IPS DF 4.7 (cell line): Measurements from ENCODE around the gene TIMM10B.

ENCODE experiments used
- DNase-seq: peaks from one replicate; pipeline ENCODE4 v3.0.0-alpha.2; 2013; ENCODE audit warnings: low spot score; ENCODE audit errors: extremely low read depth

TIMM10B gene, protein sequence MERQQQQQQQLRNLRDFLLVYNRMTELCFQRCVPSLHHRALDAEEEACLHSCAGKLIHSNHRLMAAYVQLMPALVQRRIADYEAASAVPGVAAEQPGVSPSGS

DNA sequence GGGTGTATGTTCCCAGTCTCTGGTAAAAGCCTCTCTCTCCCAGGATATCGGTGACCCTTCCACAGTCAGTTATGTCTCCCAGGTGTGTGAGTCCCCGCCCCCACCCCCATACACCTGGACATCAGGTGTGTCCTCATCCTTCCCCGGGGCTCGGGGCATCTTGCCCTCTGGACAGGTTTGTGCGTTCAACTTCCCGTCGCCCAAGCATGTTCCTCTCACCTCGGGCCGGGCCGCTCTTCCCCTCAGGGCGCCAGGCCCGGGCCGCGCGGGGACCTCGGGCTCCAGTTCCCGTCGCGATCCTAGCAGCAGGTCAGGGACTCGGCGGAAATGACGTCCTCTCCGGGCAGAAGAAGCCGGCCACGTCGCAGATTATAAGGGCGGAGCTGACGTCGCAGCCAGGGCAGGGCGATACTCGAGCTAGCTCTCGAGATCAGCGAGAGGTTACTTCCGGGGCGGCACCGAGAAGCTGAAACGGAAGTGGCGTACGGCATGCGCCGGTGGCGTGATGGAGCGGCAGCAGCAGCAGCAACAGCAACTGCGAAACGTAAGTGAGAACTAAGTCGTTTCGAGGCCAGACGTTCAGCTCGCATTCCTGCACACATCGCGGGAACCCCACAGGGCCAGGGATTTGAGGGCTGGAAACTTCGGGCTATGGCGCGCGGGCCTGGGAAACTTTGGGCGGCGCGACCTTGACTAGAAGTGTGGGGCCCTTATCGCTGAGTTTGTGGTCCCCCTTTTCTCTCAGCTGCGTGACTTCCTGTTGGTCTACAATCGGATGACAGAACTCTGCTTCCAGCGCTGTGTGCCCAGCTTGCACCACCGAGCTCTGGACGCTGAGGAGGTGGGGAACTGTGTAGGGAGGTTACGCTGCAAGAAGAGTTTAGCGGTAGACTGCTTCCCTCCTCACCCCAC lies at the start of gene TIMM10B, which contains the start of gene ARFIP2:
TIMM10B (plus strand) TSS at position 490 of the 912 bp plus-strand sequence; CDS start at position 506, 16 bp downstream.
ARFIP2 (minus strand) TSS at position 320 of the 912 bp plus-strand sequence. CDS start 910 bp downstream, outside the sequence.
- DNase-seq, result peak; percentile 94

DNA sequence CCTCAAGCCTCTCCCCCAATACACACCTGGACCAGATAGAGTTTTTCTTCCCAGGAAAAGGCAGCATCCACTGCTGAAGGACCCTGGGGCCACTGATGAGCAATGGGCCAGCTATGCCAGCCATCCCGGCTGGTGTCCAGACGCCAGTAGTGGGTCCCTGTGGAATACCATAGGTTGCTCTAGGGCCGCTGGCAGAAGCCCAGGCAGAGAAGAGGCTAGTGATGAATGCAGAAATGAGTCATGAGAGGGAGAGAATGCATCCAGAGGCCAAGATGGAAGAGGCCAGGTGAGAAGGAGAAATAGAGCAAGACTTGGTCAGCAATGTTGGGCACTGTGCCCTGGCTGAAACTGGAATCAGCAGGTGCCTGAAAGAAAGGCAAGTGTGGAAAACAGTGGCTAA lies 49.4 kb upstream of the TIMM10B start:
- no peak for DNase-seq

DNA sequence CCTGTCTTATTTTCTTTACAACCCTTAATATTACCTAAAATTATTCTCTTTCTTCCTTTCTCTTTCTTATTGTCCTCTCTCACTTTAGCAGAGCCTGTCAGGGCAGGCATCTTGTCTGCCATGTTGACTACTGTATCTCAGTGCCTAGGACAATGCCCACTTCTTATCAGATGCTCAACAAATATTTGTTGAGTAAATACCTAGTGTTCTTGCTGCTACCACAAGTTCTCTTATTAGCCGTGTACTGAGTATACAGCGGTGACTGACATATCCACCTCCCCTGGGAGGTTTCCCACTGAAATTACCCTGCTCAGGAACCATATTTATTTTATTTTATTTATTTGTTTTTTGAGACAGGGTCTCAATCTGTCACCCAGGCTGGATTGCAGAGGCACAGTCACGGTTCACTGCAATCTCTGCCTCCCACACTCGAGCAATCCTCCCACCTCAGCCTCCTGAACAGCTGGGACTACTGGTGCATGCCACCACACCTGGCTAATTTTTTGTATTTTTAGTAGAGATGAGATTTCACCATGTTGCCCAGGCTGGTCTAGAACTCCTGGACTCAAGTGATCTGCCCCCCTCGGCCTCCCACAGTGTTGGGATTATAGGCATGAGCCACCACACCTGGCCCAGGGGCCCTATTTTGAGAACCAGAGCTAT lies 47.2 kb upstream of the TIMM10B start:
- DNase-seq, result no peak

DNA sequence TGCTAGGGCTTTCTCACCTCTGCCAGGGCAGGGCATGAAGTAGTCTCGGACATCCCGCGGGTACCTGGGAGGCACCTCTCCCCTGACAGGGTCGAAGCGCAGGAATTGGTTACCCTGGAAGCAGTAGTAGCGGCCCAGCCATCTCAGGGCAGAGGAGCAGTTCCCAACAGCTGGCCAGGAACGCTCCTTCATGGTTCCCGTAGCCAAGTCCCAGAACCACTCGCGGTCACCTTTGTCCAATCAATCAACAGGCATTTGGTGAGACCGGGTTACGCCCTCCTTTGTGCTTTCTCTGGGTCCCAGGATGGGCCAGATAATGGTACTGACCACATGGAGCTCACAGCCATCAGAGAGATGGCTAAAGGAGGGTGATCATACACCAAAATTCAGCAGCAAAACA lies 43.9 kb upstream of the TIMM10B start:
- DNase-seq, result no peak

DNA sequence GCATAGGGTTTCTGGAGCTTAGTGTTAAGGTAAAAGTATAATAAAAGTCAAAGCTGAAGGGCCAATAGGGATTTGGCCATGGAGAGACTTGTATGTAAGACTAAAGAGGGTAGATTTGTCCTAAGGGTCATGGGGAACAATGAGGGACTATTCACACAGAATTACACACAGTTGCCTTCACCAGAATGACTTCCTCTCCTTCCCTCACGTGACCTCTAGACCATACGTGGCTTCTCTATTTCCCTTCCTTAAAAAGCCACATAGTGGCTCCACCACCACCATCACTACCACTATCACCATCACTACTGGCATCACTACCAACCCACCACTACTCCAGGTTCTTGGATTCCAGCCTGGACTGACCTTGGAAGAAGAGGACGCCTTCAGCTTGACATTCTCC lies 43.3 kb upstream of the TIMM10B start:
- no peak for DNase-seq

DNA sequence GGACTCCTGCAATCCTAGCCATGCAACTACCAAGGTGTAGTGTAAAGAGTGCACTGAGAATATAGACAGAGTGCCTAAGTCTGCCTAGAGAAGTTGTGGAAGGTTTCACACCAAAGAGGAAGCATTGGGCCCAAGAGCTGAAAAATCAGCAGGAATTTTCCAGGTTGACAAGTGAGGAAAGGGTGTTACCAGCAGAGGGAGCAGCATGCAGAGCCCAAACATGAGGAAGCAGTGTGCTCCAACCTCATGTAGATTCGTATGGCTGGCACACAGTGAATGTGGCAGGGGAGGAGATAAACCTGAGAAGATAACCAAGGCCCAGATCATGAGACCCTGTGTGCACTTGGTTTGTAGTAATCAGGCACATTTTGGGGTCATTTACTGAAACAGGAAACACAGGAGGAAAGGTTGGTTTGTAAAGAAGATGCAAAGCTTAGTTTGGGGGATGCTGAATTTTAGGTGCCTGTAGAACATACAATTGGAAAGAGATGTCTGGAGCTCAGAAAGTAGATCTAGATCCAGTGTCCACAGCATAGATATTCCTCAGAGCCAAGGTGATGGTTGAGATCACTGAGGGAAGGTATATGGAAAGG lies 42.2 kb upstream of the TIMM10B start:
- DNase-seq, result peak; percentile 44

DNA sequence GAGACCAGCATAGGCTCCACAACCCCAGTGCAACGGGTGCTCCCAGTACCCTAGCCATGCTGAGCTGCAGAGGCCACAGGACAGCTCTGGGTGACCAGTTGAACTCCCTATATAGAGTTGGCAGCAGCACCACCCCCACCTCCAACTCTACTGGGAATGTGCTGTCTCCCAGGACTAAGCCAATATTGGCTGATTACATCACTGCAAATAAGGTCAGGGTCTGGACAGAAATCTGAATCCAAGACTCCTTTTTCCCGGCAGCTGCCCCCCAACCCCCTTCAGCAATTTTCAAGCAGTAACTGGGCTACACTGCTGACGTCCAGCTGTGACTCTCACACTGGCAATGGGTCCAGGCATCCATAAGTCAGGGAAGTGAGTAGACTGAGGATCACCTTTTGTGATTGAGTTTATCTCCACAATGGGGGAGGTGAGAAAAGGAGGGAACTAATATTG lies 40.4 kb upstream of the TIMM10B start, which contains the start of gene HPX:
HPX (minus strand) TSS at position 82 of the 453 bp plus-strand sequence; CDS start at position 58, 24 bp downstream.
- no peak for DNase-seq

DNA sequence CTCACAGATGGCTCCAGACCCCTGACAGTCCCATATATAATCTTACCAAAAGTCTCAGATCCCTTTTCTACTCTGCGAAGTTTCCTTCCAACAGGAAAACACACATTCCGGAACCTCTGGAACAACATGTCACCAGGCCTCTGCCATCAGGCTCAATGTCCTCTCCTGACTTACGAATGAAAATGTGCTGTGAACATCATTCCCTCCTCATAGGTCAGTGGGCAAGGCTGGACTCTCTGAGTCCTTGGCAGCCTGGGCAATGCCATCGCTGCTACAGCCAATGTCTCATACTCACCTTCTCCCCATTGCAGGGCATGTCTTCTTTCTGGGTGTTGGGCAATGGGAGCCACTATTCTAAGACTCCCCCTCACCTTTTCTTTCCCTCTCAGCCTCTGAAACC lies 38.9 kb upstream of the TIMM10B start:
- no peak for DNase-seq

DNA sequence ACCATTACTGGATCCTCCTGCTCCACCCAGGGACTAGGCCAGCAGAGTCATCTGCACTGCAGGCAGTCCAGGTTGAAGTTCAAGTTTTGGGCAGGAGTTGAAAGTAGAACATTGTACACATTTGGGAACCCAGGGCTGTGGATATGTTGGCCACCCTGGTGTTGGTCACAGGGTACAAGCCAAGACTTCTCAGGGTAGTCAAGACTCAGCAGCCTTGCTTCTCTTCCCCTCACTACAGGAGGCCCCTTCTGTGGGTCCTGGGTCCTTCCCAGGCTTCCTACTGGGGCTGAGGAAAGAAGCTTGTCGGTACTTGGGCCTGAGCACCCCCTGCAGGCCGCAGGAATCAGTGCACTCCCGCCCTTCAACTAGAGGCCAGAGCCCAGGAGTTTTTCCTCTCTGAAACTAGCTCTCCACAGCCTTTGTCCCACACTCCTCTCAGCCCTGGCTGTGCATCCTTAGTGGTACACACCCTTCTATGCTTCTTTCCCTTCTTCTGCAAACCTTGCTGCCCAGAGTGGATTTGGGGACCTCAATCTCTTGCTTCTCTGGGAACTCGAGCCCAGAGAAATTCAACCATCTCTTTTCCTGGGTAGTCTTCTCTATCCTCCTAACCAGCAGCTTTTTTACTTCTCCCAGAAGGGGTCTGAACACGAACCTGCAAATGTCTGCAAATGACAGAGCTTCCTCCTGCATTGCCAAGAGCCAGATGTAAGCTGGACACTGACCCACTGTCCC lies 37.9 kb upstream of the TIMM10B start:
- no peak for DNase-seq

DNA sequence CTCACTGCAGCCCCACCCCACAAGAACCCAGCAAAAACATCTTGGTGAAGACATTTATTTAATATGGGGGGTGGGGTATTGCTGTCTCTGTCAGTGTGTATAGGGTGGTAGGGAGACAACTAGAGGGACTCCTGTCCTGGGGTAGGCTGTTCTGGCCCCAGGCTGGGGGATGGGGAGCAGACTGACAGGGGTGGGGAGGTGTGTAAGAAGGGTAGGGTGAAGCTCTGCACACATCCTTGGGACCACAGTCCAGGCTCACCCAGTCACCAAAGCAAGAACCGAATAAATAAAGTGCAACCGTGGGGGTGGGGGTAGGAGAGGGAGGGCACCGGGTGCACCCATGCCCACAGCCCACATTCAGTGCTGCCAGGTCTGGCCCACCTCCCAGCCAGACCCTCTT lies 32.7 kb upstream of the TIMM10B start:
- DNase-seq, result no peak

DNA sequence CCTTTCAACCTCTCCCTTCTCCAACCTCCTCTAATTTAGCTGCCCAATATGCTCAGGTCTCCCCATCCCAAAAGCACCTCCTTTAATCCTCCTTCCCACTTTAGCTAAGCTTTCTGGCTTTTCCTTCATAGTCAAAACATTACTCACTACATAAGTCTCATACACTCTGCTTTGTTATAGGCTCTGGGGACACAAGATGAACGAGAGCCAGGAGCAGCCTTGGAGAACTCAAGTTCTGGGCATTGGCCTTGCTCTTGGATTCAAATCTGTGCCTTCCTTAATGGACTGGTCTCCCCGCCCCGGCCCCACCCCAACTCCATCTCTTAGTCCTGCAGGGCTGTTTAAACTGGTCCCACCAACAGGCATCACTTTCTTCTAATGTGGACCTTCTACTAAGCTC lies 29.1 kb upstream of the TIMM10B start:
- DNase-seq, result no peak

DNA sequence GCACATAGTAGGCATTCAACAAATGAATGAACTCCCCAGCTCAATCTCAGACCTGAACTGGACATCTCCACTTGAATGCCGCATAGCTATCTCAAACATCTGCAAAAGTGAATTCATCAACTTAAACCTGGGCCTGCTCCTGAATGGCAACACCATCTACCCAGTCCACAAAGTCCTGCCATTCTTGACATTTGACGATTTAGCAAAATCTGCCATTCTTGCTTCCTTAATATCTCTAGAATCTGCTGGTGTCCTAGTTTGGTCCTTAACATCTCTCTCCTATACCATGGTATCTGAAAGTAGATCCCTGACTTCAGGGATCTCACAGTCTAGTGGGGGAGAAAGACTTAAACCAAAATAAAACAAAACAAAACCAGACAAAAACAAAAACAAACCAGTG lies 28.1 kb upstream of the TIMM10B start:
- no peak for DNase-seq

DNA sequence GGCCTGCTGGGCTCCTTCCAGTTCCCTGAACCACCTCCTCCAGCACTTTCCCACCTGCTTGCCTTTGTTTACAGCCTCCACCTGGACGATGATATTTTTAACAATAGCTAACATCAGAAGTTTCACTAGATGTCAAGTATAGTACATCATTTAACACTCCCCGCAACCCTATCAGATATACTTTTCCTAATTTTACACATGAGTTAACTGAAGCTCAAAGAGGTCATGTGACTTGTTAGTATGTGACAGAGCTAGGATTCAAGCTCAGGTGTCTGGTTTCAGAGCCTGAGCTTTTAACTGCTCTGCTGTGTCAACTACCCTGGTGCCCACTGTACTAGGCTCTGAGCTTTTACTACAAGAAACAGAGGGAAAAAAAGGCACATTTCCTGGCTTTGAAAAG lies 26.2 kb upstream of the TIMM10B start:
- no peak for DNase-seq

DNA sequence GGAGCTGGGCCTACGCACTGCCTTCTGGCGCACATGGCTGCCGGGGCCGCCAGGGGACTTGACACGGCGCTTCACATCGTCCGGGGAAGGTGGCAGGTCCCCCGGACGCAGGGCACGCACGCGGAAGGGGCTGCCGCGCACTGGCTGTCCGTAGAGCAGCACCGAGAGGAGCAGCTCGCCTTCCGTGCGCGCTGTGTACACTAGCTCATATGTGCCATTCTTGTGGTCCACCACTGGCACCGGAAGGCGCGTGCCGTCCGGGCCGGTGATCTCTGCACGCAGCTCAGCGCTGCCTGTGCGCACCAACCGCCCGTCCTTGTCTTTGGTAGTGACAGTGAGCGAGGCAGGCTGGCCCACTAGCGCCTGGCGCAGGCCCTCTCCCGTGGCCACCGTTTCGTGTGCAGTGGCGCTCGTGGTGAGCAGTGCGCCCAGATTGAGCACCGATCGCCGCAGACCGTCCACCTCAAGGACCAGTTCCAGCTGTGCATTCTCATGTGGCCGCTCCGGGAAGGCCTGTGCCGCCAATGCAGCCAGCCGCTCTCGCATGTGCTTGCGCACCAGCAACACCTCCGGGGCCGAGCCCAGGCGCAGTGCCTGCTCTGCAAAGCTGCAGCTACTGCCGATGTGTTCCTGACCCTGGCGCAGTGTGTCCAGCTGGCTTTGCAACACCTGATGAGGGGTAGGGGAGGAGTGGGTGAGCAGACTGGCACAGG lies 24.8 kb upstream of the TIMM10B start:
- no peak for DNase-seq

DNA sequence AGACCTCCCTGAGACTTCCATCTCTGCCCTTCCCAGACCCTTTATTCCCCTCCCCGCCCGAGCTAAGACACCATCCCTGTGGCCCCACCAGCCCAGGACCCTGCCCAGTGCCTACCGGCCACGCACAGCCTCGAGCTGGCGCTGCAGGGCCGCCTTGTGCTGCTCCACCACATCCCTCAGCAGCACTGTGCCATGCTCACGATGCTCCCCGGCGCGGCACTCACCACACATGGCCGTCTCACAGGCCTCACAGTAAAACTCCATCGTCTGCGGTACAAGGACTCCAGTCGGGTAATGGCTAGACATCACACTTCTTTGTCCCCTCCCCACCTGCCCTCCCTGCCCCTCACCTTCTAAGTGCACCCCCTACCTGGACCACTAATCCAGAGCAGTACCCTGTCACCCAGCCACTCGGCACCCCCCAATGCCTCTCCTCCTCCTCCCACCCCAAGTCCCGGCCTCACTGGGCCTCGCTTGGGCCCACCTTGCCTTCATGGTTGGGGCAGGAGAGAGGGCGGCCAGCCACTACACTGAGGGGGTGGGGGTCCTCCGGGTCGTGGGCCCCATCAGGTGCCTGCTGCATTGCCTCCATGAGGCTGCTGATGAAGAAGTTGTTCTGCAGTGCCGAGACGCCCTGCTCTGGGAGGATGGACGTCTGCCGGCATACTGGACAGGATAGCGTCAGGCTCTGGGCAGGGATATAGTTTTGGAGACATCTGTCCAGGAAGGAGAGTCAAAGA lies 23.6 kb upstream of the TIMM10B start:
- DNase-seq, result no peak

DNA sequence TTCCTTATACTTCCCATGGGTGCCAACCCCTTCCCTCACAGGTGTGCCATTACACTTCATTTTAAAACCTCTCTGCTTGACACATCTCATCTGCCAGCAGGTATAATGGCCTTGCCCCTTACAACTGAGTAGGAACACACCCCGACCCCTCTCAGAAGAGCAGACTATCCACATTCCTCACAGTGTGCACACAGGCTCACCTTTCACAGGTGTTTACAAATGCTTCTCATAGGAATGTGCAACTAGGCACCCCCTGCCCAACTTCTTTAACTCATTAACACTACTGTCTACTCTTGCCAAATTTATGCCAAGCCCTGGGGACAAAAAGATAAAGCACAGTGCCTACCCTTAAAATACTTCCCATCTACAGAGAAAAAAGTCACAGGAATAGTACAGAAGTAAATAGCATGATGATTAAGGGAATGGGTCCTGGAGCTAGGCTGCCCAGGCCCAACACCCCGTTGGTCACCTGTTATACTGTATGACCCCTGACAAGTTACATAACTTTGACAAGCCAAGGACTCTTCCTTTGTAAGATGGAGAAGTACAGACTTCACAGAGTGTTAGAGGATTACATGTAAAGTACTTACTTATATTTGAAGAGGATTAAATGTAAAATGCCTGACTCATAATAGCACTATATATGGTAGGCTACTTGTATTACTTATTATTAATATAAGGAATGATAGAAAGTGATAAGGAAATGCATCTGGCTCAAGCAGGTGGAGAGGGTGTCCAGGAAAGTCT lies 22.8 kb upstream of the TIMM10B start:
- no peak for DNase-seq

DNA sequence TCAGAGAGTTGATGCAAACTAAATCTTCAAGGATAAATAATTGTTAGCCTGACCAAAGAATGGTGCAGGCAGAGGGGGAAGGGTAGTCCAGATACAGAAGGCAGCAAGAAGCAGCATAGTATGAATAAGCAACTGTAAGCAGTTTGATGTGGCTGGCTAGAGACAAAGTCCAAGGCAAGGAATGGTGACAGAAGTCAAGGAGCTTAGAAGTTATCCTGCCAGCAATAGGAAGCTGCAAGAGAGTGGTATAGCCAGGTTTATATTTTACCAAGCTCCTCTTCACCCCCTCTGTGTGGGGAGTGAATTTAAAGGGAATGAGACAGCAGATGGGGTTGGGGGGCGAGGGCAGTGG lies 22.2 kb upstream of the TIMM10B start:
- DNase-seq, result no peak

DNA sequence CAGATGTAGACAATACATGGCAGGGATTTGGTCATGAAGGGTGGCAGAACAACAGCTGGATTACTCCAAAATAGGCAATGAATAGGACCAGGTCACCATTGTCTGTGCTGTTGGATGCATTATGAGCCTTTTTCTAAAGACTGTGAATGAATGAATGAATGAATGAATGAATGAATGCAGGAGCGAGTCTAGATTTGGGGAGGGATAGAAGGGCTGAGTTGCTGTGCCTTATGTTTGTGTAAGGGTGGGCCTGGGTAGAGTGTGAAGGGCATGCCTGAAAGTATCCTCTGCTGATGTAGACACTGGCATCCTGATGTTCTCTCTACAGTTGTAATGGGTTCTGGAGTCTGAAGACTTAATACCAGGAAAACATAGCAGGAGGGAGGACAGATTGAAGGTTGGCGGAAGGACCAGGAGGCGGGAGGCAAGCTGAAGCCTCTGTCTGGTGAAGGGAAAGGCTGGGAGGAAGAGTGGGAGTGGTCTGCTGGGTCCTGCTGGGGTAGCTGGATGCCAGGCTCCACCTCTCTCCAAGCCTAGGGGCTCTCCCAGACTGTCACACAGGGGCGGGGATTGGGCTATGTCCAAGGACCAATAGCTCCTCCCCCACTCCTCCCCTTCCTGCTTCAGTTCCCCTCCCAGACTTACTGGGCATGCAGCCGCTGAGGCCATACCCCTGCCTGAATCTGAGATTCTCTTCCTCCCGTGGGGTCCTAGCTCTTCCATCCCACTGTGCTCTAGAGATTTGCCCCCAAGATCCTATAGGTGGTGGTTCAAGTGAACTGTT lies 12.4 kb upstream of the TIMM10B start:
- DNase-seq, result peak; percentile 97
